ENCODE data around the gene PCDHB15.
"Not testable (repeated sequence)": the region's sequence is repeated elsewhere in the genome, so short reads cannot be mapped to it uniquely, and the experiment has no call there.

The PCDHB15 gene

GRCh38 chr5:141245250-141245717 is at the start of gene PCDHB15:
Gene PCDHB15 (plus strand): TSS chr5:141245395. CDS start chr5:141245579, 184 bp downstream.
- DNase-seq (ENCODE audit: low read depth), result no peak

DNA sequence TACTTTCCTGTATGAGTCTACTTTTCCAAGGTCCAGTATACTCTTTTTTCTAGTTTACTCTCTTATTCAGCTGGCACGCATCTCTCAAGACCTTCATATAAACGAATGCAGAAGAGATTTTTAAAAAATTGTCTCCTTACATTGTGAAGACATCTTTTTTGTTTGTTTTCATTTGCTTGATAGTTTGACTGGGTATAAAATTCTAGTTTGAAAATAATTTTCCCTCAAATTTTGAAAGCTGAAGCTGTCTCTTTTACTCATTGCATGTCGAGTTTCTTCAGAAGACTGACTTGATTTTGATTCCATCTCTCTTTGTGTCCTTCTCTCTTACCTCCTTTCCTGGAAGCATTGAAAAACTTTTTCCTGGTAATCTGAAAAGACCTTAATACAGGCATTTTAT is 48.8 kb upstream of the PCDHB15 start:
- no peak for DNase-seq (ENCODE audit: low read depth)

DNA sequence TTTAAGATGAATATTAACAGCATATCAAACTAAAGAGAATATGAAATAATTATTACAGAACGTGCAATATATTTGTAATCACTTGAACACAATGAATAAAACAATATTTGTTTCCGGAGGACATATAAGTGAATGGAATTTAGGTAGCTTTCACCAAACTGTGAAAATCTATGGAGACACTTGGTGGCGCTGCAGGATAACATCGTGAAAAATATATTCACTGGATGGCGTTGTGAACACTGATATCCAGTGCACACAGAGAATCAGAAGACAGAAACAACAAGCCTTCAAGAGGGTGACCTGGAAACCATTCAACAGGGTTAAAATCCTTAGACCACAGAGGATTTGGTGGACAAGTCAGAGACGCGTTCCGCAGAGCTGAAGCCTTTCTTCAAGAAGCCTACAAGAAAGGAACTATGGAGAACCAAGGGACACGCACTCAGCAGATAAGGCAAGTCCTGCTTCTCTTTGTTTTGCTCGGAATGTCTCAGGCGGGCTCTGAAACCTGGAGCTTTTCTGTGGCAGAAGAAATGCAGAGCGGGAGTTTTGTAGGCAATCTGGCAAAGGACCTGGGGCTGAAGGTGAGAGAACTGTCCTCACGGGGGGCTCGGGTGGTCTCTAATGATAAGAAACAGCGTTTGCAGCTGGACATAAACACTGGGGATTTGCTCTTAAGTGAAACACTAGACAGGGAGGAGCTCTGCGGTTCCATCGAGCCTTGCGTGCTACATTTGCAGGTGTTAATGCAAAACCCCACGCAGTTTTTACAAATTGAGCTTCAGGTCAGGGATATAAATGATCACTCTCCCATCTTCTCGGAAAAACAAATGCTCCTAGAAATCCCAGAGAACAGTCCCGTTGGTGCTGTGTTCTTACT is 45.6 kb upstream of the PCDHB15 start, which contains the start of gene PCDHB11:
Gene PCDHB11, plus strand, starts transcription at position 269 of the 877 bp plus-strand sequence. Its CDS starts 148 bp downstream, at position 417.
- DNase-seq (ENCODE audit: low read depth), result no peak

GRCh38 chr5:141201126-141201525 is 44.1 kb upstream of the PCDHB15 start:
- not testable (repeated sequence) for DNase-seq (ENCODE audit: low read depth)

GRCh38 chr5:141201646-141202045 is 43.5 kb upstream of the PCDHB15 start:
- not testable (repeated sequence) for DNase-seq (ENCODE audit: low read depth)

GRCh38 chr5:141208478-141208877 is 36.7 kb upstream of the PCDHB15 start, which contains the start of gene PCDHB12:
Gene PCDHB12 (plus strand): TSS chr5:141208719. CDS start chr5:141208908, 189 bp downstream.
- DNase-seq (ENCODE audit: low read depth), result no peak

DNA sequence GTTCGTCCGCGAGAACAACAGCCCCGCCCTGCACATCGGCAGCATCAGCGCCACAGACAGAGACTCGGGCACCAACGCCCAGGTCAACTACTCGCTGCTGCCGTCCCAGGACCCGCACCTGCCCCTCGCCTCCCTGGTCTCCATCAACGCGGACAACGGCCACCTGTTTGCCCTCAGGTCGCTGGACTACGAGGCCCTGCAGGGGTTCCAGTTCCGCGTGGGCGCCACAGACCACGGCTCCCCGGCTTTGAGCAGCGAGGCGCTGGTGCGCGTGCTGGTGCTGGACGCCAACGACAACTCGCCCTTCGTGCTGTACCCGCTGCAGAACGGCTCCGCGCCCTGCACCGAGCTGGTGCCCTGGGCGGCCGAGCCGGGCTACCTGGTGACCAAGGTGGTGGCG is 34.9 kb upstream of the PCDHB15 start:
- not testable (repeated sequence) for DNase-seq (ENCODE audit: low read depth)

DNA sequence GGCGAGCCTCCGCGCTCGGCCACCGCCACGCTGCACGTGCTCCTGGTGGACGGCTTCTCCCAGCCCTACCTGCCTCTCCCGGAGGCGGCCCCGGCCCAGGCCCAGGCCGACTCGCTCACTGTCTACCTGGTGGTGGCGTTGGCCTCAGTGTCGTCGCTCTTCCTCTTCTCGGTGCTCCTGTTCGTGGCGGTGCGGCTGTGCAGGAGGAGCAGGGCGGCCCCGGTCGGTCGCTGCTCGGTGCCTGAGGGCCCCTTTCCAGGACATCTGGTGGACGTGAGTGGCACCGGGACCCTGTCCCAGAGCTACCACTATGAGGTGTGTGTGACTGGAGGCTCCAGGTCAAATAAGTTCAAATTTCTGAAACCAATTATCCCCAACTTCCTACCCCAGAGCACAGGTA is 34.3 kb upstream of the PCDHB15 start:
- DNase-seq (ENCODE audit: low read depth), result not testable (repeated sequence)

DNA sequence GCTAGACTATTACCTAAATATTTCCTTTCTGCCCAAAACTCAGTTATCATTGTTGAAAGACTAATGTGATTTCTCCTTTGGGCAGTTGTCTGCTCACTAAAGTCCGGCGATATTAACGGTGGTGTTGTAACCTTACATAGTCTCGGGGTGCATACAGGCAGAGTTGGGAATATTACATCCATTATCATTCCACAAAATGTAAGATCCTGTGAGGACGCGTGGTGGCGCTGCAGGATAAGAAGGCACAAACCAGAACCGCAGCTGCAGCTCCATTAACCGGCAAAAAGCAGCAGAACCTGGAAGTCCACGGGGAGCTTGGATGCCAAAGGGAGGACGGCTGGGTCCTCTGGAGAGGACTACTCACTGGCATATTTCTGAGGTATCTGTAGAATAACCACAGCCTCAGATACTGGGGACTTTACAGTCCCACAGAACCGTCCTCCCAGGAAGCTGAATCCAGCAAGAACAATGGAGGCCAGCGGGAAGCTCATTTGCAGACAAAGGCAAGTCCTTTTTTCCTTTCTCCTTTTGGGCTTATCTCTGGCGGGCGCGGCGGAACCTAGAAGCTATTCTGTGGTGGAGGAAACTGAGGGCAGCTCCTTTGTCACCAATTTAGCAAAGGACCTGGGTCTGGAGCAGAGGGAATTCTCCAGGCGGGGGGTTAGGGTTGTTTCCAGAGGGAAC is 31.4 kb upstream of the PCDHB15 start, which contains the start of gene PCDHB13:
Gene PCDHB13, plus strand, starts transcription at position 264 of the 684 bp plus-strand sequence. Its CDS starts 205 bp downstream, at position 469.
- not testable (repeated sequence) for DNase-seq (ENCODE audit: low read depth)

DNA sequence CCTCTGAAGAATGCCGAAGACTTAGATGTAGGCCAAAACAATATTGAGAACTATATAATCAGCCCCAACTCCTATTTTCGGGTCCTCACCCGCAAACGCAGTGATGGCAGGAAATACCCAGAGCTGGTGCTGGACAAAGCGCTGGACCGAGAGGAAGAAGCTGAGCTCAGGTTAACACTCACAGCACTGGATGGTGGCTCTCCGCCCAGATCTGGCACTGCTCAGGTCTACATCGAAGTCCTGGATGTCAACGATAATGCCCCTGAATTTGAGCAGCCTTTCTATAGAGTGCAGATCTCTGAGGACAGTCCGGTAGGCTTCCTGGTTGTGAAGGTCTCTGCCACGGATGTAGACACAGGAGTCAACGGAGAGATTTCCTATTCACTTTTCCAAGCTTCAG is 30.6 kb upstream of the PCDHB15 start:
- not testable (repeated sequence) for DNase-seq (ENCODE audit: low read depth)

DNA sequence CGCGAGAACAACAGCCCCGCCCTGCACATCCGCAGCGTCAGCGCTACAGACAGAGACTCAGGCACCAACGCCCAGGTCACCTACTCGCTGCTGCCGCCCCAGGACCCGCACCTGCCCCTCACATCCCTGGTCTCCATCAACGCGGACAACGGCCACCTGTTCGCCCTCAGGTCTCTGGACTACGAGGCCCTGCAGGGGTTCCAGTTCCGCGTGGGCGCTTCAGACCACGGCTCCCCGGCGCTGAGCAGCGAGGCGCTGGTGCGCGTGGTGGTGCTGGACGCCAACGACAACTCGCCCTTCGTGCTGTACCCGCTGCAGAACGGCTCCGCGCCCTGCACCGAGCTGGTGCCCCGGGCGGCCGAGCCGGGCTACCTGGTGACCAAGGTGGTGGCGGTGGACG is 29.7 kb upstream of the PCDHB15 start:
- DNase-seq (ENCODE audit: low read depth), result not testable (repeated sequence)

DNA sequence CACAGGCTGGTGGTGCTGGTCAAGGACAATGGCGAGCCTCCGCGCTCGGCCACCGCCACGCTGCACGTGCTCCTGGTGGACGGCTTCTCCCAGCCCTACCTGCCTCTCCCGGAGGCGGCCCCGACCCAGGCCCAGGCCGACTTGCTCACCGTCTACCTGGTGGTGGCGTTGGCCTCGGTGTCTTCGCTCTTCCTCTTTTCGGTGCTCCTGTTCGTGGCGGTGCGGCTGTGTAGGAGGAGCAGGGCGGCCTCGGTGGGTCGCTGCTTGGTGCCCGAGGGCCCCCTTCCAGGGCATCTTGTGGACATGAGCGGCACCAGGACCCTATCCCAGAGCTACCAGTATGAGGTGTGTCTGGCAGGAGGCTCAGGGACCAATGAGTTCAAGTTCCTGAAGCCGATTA is 29.2 kb upstream of the PCDHB15 start:
- DNase-seq (ENCODE audit: low read depth), result not testable (repeated sequence)

DNA sequence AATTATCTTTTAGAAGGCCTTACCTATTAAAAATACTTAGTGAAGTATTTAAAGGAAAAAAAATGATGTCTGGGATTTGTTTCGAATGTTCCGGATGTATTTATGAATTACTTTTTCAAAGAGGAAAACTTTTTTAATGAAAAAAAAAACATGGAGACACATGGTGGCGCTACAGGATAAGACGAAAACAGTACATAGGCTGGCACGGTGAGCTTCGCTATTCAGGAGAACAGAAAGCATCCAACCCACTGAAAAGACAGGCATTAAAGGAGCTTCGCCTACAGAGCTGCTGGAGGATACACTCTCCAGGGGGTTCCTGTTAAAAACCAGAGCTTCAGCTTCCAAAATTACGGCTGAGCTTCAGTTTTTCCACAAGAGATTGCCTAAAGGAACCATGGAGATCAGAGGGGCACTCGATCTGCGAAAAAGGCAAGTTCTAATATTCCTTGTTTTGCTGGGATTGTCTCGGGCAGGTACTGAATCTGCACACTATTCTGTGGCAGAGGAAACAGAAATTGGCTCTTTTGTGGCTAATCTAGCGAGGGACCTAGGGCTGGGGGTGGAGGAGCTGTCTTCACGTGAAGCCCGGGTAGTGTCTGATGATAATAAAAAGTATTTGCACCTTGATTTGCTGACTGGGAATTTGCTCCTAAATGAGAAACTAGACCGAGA is 21.9 kb upstream of the PCDHB15 start, which contains the start of gene PCDHB14:
Gene PCDHB14, plus strand, starts transcription at position 232 of the 672 bp plus-strand sequence. Its CDS starts 163 bp downstream, at position 395.
- DNase-seq (ENCODE audit: low read depth), result no peak

- DNase-seq (ENCODE audit: low read depth), result not testable (repeated sequence)
Observed at GRCh38 chr5:141224844-141225243, 20.4 kb upstream of the PCDHB15 start.

DNA sequence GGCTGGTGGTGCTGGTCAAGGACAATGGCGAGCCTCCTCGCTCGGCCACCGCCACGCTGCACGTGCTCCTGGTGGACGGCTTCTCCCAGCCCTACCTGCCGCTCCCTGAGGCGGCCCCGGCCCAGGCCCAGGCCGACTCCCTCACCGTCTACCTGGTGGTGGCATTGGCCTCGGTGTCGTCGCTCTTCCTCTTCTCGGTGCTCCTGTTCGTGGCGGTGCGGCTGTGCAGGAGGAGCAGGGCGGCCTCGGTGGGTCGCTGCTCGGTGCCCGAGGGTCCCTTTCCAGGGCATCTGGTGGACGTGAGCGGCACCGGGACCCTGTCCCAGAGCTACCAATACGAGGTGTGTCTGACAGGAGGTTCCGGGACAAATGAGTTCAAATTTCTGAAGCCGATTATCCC is 19.8 kb upstream of the PCDHB15 start:
- DNase-seq (ENCODE audit: low read depth), result not testable (repeated sequence)

- no peak for DNase-seq (ENCODE audit: low read depth)
Observed at GRCh38 chr5:141234109-141234667, 11.0 kb upstream of the PCDHB15 start.

DNA sequence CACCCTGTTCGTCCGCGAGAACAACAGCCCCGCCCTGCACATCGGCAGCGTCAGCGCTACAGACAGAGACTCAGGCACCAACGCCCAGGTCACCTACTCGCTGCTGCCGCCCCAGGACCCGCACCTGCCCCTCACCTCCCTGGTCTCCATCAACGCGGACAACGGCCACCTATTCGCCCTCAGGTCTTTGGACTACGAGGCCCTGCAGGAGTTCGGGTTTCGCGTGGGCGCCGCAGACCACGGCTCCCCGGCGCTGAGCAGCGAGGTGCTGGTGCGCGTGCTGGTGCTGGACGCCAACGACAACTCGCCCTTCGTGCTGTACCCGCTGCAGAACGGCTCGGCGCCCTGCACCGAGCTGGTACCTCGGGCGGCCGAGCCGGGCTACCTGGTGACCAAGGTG is 9.3 kb upstream of the PCDHB15 start:
- DNase-seq (ENCODE audit: low read depth), result not testable (repeated sequence)

- no peak for DNase-seq (ENCODE audit: low read depth)
Observed at GRCh38 chr5:141236516-141237313, 8.5 kb upstream of the PCDHB15 start.

DNA sequence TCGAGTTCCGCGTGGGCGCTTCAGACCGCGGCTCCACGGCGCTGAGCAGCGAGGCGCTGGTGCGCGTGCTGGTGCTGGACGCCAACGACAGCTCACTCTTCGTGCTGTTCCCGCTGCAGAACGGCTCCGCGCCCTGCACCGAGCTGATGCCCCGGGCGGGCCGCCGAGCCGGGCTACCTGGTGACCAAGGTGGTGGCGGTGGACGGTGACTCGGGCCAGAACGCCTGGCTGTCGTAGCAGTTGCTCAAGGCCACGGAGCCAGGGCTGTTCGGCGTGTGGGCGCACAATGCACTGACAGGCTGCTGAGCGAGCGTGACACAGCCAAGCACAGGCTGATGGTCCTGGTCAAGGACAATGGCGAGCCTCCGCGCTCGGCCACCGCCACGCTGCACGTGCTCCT is 3.7 kb upstream of the PCDHB15 start:
- no peak for DNase-seq (ENCODE audit: low read depth)

DNA sequence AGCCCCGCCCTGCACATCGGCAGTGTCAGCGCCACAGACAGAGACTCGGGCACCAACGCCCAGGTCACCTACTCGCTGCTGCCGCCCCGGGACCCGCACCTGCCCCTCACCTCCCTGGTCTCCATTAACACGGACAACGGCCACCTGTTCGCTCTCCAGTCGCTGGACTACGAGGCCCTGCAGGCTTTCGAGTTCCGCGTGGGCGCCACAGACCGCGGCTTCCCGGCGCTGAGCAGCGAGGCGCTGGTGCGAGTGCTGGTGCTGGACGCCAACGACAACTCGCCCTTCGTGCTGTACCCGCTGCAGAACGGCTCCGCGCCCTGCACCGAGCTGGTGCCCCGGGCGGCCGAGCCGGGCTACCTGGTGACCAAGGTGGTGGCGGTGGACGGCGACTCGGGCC is 1.8 kb downstream of the PCDHB15 start:
- DNase-seq (ENCODE audit: low read depth), result not testable (repeated sequence)

- DNase-seq (ENCODE audit: low read depth), result not testable (repeated sequence)
Observed at GRCh38 chr5:141247434-141247833, 2.2 kb downstream of the PCDHB15 start.
